ENCODE results near the gene SEMA5B.

Gene SEMA5B

GRCh38 chr3:122992676-122993075 lies 34.9 kb downstream of the SEMA5B start:
- peaks cover 3% of the 10 kb centered on the region; the same call in 1 of the 2 replicates for H3K27me3 ChIP-seq (ENCODE audit: insufficient read depth, low read depth)
- no peaks in the 10 kb centered on the region for H3K79me2 ChIP-seq (ENCODE audit: insufficient read depth, low read depth)
- no peaks in the 10 kb centered on the region for H3K36me3 ChIP-seq (ENCODE audit: insufficient read depth)
- no peaks in the 10 kb centered on the region for H4K20me1 ChIP-seq (ENCODE audit: insufficient read depth)
- no peak overlapping the region for H3K9ac ChIP-seq
- H3K27ac ChIP-seq = no peak overlapping the region
- no peak for TF ChIP-seq CTCF (conservative IDR thresholded peaks at IDR 0.05; ENCODE audit: low read depth, low read length)
- no peak overlapping the region for H2AFZ ChIP-seq (ENCODE audit: low read depth)
- H3K4me3 ChIP-seq (IDR thresholded peaks at IDR 0.05; ENCODE audit: insufficient read depth, low read depth, low read length) = no peak overlapping the region
- H3K4me2 ChIP-seq = no peak overlapping the region
- no peaks in the 10 kb centered on the region for H3K4me1 ChIP-seq (ENCODE audit: low read depth, poor library complexity, severe bottlenecking)

DNA sequence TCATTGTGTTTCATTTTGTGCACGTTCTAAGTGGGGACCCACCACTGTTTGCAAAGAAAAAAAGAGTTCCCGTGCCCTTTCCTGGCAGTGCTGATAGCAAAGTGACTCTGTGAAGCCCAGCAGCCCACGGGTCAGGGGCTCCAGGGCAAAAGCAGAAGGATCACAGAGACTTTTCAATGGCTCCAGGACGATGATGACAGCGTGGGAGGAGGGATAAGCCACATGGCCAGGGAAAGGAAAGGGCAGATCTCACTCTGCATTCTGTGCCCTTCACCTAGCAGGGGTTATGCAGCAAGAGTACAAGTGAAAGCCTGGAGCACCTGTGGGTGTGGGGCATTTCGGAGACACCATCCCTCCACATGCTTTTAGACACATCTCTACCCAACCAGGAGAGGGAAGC lies 35.4 kb downstream of the SEMA5B start:
- H3K27me3 ChIP-seq (ENCODE audit: insufficient read depth, low read depth) = peaks cover 3% of the 10 kb centered on the region; the same call in 1 of the 2 replicates

DNA sequence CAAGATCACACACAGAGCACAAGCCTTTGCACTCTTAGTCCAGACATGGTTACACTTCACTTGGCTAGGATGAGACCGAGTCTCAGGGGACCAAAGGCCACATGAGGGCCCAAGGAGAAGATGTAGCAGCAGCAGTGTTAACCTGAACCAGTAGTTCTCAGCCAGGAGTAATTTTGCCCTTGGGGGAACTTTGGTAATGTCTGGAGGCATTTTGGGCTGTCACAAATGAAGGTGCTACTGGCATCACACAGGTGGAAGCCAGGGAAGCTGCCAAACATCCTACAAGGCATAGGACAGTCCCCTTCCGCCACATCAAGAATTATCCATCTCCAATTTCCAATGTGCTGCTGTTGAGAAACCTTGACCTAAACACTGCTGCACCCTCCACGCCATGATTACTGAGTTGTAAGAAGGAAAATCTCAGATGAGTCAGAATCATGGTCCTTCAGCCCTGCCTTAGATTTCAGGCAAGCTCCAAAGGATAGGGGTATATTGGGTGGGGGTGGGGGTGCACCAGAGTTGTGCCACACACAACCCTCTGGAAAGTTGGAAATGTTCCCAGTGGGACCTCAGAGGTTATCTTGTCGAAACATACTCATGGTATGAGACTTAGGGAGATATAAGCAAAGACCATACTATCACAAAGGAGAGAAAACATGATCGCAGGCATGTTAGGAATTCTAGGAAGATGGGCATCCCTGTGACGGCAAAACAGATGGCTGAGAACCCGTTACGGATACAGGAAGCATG lies 36.2 kb downstream of the SEMA5B start:
- no peaks in the 10 kb centered on the region for H3K79me2 ChIP-seq (ENCODE audit: insufficient read depth, low read depth)
- no peak overlapping the region for H2AFZ ChIP-seq (ENCODE audit: low read depth)
- no peak overlapping the region for H3K4me2 ChIP-seq
- no peak overlapping the region for H3K9ac ChIP-seq
- H3K27me3 ChIP-seq (ENCODE audit: insufficient read depth, low read depth) = peaks cover 3% of the 10 kb centered on the region; the same call in 1 of the 2 replicates
- no peaks in the 10 kb centered on the region for H3K4me1 ChIP-seq (ENCODE audit: low read depth, poor library complexity, severe bottlenecking)
- no peaks in the 10 kb centered on the region for H3K36me3 ChIP-seq (ENCODE audit: insufficient read depth)
- no peak overlapping the region for H3K27ac ChIP-seq
- H4K20me1 ChIP-seq (ENCODE audit: insufficient read depth) = no peaks in the 10 kb centered on the region
- no peak for TF ChIP-seq CTCF (conservative IDR thresholded peaks at IDR 0.05; ENCODE audit: low read depth, low read length)
- no peak overlapping the region for H3K4me3 ChIP-seq (IDR thresholded peaks at IDR 0.05; ENCODE audit: insufficient read depth, low read depth, low read length)

More for the DNA sequence above, 35.4 kb downstream of the SEMA5B start:
- no peak for TF ChIP-seq CTCF (conservative IDR thresholded peaks at IDR 0.05; ENCODE audit: low read depth, low read length)
- Histone ChIP-seq H3K9ac (no peak overlapping the region), H3K4me2 (no peak overlapping the region), H3K4me3 (IDR thresholded peaks at IDR 0.05; ENCODE audit: insufficient read depth, low read depth, low read length) (no peak overlapping the region), H4K20me1 (ENCODE audit: insufficient read depth) (no peaks in the 10 kb centered on the region), H2AFZ (ENCODE audit: low read depth) (no peak overlapping the region), H3K4me1 (ENCODE audit: low read depth, poor library complexity, severe bottlenecking) (no peaks in the 10 kb centered on the region), H3K36me3 (ENCODE audit: insufficient read depth) (no peaks in the 10 kb centered on the region), H3K79me2 (ENCODE audit: insufficient read depth, low read depth) (no peaks in the 10 kb centered on the region), H3K27ac (no peak overlapping the region)

GRCh38 chr3:122989856-122990575 lies 37.5 kb downstream of the SEMA5B start:
- no peak overlapping the region for H3K9ac ChIP-seq
- no peaks in the 10 kb centered on the region for H3K4me1 ChIP-seq (ENCODE audit: low read depth, poor library complexity, severe bottlenecking)
- no peaks in the 10 kb centered on the region for H3K36me3 ChIP-seq (ENCODE audit: insufficient read depth)
- H3K27me3 ChIP-seq (ENCODE audit: insufficient read depth, low read depth) = peaks cover 3% of the 10 kb centered on the region; the same call in 1 of the 2 replicates
- no peak for TF ChIP-seq CTCF (conservative IDR thresholded peaks at IDR 0.05; ENCODE audit: low read depth, low read length)
- no peaks in the 10 kb centered on the region for H3K79me2 ChIP-seq (ENCODE audit: insufficient read depth, low read depth)
- H3K27ac ChIP-seq = no peak overlapping the region
- H2AFZ ChIP-seq (ENCODE audit: low read depth) = no peak overlapping the region
- no peaks in the 10 kb centered on the region for H4K20me1 ChIP-seq (ENCODE audit: insufficient read depth)
- H3K4me2 ChIP-seq = no peak overlapping the region
- no peak overlapping the region for H3K4me3 ChIP-seq (IDR thresholded peaks at IDR 0.05; ENCODE audit: insufficient read depth, low read depth, low read length)

Measured in KMS-11 (cell line).